SH-SY5Y (cell line): Measurements from ENCODE around the gene MARCHF11.

Experiments
- GATA2 ChIP-seq: IDR thresholded peaks from 2 replicates; pipeline ENCODE4 v1.6.1; 2011; ENCODE audit warnings: mild to moderate bottlenecking, low read depth, low read length
- GATA3 ChIP-seq: IDR thresholded peaks from 2 replicates; pipeline ENCODE4 v1.6.1; 2011; ENCODE audit warnings: low read depth, mild to moderate bottlenecking, low read length, moderate library complexity

GRCh38 chr5:16140417-16140816 is 39.2 kb downstream of the MARCHF11 start:
- TF ChIP-seq GATA2: no peak
- TF ChIP-seq GATA3: no peak
